HG02610 (cell line): ENCODE measurements around the gene GET3.
"Not testable (repeated sequence)": the region's sequence is repeated elsewhere in the genome, so short reads cannot be mapped to it uniquely, and the experiment has no call there.

Source experiments
- ATAC-seq: cut with Tn5 transposase; IDR thresholded peaks from one replicate; pipeline ENCODE4 v1.9.1; 2021; ENCODE audit warnings: mild to moderate bottlenecking, moderate library complexity; ENCODE audit not compliant: unreplicated experiment

GET3 gene

DNA sequence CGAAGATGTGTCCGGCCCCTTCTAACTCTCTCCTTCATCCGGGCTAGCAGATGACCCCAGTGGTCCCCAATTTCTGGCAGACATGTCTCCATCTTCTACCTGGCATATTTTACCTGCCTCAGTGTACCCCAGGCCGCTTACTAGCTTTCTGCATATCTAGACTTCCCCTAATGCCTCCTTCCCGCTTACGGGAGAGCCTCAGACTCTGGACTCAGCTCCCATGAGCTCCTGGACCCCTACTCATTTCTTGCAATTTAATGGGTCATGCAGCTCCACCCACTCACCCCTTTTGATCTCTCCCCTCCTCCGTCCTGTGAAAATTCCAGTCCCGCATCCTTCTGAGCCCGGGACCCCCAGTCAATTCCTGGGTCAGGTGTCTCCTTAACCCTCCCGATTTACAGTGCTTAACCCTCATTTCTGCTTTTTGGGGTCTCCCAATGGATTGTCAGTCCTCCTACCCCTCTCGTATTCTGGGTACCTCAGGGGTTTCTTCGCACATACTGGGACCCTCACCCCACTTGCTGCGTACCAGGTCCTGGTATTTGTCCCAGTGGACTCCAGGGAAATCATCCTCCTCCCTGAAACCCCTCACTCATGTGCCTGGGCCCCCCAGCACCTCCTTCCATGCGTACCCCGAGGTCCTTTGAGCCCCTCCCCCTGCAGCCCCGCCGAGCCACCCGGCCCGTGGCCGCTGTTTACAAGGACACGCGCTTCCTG lies 53.5 kb downstream of the GET3 start:
- no peak for ATAC-seq

DNA sequence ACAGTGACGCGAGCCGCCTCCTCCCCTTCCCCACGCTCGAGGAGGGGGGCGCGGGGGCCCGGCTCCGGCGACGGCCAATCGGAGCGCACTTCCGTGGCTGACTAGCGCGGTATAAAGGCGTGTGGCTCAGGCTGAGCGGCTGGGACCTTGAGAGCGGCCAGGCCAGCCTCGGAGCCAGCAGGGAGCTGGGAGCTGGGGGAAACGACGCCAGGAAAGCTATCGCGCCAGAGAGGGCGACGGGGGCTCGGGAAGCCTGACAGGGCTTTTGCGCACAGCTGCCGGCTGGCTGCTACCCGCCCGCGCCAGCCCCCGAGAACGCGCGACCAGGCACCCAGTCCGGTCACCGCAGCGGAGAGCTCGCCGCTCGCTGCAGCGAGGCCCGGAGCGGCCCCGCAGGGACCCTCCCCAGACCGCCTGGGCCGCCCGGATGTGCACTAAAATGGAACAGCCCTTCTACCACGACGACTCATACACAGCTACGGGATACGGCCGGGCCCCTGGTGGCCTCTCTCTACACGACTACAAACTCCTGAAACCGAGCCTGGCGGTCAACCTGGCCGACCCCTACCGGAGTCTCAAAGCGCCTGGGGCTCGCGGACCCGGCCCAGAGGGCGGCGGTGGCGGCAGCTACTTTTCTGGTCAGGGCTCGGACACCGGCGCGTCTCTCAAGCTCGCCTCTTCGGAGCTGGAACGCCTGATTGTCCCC lies 54.2 kb downstream of the GET3 start, which contains the start of gene JUNB:
TSS of gene JUNB (plus strand) at position 142 of the 706 bp plus-strand sequence. CDS start at position 428, 286 bp downstream.
- peak; percentile 26 for ATAC-seq

DNA sequence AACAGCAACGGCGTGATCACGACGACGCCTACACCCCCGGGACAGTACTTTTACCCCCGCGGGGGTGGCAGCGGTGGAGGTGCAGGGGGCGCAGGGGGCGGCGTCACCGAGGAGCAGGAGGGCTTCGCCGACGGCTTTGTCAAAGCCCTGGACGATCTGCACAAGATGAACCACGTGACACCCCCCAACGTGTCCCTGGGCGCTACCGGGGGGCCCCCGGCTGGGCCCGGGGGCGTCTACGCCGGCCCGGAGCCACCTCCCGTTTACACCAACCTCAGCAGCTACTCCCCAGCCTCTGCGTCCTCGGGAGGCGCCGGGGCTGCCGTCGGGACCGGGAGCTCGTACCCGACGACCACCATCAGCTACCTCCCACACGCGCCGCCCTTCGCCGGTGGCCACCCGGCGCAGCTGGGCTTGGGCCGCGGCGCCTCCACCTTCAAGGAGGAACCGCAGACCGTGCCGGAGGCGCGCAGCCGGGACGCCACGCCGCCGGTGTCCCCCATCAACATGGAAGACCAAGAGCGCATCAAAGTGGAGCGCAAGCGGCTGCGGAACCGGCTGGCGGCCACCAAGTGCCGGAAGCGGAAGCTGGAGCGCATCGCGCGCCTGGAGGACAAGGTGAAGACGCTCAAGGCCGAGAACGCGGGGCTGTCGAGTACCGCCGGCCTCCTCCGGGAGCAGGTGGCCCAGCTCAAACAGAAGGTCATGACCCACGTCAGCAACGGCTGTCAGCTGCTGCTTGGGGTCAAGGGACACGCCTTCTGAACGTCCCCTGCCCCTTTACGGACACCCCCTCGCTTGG lies 55.0 kb downstream of the GET3 start:
- no peak for ATAC-seq

DNA sequence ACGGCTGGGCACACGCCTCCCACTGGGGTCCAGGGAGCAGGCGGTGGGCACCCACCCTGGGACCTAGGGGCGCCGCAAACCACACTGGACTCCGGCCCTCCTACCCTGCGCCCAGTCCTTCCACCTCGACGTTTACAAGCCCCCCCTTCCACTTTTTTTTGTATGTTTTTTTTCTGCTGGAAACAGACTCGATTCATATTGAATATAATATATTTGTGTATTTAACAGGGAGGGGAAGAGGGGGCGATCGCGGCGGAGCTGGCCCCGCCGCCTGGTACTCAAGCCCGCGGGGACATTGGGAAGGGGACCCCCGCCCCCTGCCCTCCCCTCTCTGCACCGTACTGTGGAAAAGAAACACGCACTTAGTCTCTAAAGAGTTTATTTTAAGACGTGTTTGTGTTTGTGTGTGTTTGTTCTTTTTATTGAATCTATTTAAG lies 55.6 kb downstream of the GET3 start:
- no peak for ATAC-seq

DNA sequence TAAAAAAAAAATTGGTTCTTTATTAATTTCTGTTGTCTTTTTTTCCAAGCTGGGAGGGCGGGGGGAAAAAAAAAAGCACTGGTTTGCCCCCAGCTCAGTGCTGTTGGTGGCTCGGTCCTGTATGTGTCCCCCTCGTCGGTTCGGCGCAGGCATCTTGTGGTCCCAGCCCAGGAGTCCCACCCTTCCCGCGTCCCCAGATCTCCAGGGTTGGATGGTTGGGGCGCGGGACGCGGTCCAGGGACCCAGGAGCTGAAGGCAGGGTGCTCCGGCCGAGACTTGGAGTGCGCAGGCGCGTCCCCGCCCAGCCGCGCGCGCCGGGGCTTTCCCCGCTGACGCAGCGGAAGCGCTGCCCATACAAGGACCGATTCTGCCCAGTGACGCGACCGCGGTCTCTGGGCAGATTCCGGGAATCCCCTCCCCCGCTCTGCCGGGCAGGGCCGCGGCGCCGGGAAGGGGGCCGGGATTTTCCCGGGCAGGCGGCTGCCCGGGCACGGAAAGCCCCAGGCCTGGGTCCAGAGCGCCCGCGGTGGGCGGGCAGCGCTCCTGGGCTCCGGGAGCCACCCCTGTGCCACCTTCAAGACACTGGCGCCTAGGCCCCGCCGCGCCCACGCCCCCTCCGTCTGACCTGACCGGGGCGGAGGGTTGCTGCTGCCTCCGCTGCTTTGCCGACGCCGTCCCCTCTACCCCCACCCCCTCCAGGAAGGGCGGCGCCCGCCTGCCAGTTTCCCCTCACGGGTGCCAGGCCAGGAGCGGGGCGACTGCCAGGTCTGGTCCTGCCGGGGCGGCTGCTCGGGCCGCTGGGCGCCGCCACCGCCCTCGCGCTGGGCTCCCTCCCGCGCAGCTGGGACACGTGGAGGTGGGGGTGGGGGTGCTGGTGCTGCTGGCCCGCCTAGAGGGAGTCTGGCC lies 56.2 kb downstream of the GET3 start:
- peak; percentile 27 for ATAC-seq

DNA sequence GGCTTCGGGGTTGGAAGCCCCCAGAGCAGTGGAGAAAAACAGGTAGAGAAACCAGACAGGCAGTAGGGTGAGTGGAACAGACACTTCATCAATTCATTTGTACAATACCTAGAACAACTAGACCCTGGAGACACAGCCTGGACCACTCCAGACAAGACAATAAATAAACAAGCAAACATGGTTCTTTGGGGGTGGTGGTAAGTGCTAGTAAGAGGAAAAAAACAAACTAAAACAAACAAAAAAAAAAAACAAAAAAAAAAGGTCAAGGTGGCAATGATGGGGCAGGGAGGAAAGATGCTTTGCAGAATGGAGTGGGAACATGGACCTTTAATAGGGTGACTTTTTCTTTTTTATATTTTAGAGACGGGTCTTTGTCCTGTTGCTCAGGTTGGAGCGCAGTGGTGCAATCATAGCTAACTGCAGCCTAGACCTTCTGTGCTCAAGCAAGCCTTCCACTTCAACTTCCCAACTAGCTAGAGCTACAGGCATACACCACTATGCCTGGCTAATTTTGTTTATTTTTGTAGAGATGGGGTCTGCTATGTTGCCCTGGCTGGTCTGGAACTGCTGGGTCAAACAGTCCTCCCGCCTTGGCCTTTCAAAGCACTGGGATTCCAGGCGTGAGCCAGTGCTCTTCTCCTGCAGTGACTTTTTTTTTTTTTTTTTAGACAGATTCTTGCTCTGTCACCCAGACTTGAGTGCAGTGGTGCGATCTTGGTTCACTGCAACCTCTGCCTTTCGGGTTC lies 57.1 kb downstream of the GET3 start:
- ATAC-seq: no peak

DNA sequence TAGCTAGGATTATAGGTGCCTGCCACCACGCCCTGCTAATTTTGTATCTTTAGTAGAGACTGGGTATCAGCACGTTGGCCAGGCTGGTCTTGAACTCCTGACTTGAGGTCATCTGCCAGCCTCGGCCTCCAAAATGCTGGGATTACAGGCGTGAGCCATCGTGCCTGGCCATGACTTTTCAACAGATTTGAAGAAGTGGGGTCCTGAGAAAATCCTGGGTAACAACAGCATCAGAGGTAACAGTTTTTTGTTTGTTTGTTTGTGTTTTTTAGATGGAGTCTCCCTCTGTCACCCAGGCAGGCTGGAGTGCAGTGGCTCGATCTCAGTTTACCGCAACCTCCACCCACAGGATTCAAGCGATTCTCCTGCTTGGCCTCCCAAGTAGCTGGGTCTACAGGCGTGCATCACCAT lies 57.7 kb downstream of the GET3 start:
- no peak for ATAC-seq

DNA sequence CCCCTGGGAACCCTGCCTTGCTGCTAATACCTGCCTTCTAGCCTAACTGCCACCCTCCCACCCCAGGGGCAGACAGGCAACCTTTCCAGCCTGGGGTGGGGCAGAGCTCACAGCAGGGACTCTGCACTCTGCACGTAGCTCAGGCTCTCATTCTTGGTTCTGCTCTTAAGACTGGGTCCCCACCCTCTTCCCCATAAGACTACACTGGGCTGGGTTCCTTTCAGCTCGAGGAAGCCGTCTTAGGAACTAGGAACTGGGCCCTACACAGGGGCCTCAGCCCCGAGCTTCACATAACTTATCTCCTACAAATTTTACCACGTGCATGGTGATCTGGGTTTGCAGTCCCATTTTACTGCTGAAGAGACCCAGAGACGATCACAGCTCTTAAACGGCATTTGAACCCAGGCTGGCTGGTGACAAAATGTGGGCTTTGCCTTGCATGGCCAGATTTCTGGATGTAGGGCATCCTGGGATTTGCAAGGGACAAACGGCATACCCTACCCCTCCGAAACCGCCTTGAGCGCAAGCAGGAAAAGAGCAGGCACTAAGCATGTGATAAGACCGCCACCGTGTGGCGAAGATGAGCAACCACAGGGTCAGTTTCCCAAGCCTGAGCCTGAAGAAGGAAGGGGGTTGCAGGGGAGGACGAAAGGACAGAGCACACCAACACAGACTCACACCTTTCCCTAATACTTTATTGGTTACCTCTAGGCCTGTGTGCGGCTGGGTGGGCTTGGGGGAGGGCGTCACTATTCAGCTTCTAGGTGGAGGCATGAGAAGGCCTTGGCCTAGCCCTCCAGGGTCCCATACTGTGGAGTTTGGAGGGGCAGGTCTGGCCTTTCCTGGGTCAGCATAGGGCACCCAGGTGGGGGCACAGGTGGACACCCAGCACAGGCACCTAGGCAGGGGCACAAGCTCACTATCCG lies 59.1 kb downstream of the GET3 start:
- ATAC-seq: no peak

DNA sequence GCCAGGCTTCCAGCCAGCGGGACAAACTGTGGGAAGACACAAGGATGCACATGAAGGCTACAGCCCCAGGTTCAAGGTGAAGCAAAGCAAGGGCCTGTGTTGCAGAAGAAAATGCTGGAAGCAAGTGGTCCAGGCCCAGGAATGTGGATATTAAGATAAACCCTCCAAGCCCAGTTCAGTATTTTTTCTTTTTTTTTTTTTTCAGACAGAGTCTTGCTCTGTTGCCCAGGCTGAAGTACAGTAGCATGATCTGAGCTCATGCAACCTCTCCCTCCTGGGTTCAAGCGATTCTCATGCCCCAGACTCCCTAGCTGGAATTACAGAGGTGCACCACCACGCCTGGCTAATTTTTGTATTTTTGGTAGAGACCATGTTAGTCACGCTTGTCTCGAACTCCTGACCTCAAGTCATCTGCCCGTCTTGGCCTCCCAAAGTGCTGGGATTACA lies 59.9 kb downstream of the GET3 start:
- ATAC-seq: no peak

DNA sequence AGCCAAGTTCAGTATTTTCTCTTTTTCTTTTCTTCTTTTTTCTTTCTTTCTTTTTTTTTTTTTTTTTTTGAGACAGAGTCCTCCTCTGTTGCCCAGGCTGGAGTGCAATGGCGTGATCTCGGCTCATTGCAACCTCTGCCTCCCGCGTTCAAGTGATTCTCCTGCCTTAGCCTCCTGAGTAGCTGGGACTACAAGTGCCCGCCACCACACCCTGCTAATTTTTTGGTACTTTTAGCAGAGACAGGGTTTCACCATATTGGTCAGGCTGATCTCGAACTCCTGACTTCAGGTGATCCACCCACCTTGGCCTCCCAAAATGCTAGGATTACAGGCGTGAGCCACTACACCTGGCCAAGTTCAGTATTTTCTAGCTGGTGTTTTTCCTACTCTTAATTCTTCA lies 60.3 kb downstream of the GET3 start:
- not testable (repeated sequence) for ATAC-seq
